Activated T-helper 1 cell treated with anti-CD3 and anti-CD28 coated beads, Interleukin-2, amount 50 U/mL, for 16 hours (primary cell): ENCODE results near the gene EGFL6.

Source experiments
- DNase-seq, 2 donors: peaks; one replicate each; pipeline ENCODE4 v3.0.0-alpha.2; 2020; ENCODE audit warnings: low read depth in 1 of 2, low spot score in 1 of 2

EGFL6 gene

DNA sequence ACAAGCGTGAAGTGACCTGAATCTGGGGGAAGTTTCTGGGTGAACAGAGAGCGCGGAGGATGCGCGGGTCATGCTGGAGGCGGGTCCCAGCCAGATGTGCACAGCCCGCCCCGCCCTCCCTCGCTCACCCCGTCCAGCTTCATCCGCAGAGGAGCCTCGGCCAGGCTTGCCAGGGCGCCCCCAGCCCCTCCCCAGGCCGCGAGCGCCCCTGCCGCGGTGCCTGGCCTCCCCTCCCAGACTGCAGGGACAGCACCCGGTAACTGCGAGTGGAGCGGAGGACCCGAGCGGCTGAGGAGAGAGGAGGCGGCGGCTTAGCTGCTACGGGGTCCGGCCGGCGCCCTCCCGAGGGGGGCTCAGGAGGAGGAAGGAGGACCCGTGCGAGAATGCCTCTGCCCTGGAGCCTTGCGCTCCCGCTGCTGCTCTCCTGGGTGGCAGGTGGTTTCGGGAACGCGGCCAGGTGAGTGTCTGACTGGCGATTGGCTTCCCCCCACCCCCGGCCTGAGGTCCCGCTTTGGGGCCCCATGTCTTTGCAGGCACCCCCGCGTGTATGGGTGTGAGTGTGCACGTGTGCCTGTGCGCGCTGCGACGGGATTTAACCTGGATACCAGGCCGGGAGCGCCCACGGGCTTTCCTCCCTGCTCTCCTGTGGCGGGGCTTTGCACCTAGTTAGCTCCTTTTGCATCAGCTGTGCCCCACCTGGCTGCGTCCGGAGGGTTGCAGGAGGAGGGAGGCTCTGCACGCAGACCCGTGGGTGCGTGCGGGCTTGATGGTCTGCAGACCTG, at the start of gene EGFL6:
TSS of gene EGFL6 (plus strand) at position 123 of the 782 bp plus-strand sequence. CDS start at position 384, 261 bp downstream.
- no peak for DNase-seq

DNA sequence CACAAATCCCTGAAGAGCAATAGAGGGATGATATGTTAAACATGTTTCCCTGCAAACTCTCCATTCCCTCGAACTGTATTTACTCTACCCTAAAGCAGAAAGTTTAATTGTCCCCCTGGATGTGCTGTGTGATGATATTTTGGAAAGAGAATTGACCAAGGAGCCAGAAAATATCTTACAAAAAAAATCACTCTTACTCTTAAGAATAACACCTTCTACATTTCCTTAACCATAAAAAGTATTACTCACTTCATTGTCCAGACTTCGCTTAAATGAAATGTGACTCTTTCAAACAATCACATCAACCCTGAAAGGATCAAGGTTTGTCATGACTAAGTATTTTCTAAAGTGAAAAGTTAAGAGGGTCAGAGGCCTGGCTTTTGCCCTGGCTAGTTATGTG, 49.0 kb upstream of the EGFL6 start:
- no peak for DNase-seq

DNA sequence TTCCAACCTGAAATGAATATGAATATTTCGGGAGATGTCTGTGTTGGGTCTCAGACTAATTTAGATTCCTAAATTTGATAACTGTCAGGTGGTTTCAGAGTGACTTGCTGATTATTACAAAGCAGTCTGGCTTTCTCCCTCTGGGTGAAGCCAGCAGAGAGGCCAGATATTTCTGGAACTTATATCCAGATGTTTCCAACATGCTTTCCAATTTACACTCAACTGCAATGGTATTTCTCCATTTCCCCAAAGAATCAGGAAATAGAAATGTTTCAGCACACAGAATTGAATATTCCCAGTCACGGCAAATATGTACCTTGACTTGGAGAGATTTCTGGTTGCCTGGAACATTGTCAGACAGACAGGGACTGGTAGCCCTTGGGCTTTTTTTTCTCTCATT, 48.5 kb upstream of the EGFL6 start:
- no peak for DNase-seq

- no peak for DNase-seq
Measured at GRCh38 chrX:13522811-13523210, 46.6 kb upstream of the EGFL6 start.

DNA sequence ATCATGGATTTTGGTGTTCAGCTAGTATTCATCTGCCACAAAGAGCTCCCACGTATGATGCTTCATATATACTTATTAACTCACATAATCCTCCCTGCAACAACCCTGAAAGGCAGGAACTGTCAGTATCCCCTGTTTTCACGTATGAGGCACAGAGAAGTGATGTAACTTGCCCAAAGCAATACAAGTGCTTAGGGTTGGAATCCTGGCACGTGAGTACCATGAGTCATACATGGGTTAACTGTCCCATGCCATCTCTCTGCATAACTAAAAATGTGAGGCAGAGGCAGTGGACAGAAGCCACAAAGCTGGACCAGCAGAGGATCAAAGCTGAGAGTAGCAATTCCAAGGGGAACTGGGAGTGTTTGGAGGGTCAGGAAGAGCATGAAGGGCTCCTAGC, 35.7 kb upstream of the EGFL6 start:
- DNase-seq, result no peak

DNA sequence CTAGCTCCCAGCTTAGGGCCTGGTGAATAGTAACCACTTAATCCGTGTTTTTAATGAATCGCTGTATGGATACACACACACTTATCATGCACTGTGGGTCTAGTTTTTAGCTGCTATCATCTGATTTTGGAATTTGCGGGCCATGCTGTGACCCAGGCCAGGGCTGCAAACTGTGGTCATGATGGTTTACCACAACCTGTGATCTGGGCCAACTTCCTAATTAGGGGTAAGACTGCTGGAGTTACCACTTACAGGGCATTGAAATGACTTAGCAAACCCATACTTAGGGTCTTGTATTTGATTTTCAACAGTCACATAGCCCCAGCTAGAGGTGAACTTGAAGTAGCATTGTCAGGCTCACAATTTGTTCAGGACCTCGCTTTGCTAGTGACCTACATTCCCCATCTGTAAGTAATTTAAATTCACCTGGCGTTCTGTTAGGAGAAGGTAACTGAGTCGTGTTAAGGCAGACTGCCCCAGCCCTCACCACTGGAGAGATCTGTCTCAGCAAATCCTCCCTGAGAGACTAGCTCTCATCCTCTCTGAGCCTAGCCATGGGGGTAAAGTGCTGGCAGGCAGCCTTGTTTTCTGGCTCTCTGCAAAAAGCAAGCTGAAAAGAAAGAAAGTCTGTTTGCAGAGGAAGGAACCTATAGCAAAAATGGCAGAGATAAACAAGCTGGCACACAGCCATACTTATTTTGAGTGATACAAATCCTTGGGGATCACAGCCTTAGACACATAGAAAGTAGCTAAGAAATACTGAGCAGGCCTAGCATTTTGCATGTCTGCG, 33.8 kb upstream of the EGFL6 start:
- no peak for DNase-seq

DNA sequence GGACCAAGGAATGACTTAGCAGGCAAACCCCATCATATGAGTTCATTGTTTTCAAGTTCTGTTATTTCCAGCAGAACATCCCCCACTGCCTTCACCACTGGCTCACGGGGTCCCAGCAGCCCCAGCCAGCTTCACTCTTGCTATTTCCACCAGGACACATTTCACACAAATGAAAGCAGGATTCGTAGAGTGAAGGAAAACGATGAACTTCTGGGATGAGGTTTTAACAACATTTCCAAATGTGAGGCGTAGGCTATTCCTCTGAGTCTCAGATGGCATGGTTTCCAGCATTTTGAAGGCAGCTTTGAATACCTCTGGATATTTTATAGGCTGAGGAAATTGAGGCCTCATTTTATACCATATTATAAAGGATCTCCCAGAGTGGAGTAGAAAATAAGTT, 32.9 kb upstream of the EGFL6 start:
- DNase-seq, result no peak

DNA sequence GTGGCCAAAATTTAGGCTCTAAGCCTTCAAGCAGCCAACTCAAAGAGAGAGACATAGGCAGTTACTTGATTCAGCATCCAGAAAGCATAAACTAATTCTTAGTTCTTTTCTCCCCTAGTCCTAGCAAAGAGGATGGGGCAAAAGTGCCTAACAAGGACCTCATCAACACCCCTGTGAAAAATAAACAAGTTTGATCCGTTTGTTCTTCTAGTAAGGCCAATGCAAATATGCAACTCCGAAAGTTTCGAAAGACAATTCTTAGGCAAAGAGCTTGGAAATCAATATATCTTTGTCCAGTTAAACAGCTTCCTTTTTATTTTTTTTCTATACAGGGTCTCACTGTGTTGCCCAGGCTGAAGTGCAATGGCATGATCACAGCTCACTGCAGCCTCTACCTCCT, 31.0 kb upstream of the EGFL6 start:
- no peak for DNase-seq

GRCh38 chrX:13540602-13541001, 28.8 kb upstream of the EGFL6 start:
- no peak for DNase-seq

DNA sequence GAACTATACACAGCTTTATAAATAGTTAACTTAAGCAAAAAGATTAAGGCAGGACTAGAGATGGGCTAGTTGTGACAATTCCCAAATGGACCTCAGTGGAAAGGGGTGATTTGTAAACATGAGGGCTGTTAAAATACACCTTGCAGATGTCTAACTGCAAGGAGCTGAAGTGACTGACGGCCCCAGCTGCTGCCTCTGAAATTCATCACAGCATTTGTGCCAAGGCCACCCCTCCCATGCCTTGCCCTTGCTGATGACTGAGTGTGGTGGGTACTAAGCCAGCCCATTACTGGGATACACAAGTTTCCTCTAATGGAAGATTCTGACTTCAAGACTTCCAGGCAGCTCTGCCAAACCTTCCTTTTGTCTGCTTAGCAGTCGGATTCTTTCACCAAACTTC, 23.7 kb upstream of the EGFL6 start:
- no peak for DNase-seq

DNA sequence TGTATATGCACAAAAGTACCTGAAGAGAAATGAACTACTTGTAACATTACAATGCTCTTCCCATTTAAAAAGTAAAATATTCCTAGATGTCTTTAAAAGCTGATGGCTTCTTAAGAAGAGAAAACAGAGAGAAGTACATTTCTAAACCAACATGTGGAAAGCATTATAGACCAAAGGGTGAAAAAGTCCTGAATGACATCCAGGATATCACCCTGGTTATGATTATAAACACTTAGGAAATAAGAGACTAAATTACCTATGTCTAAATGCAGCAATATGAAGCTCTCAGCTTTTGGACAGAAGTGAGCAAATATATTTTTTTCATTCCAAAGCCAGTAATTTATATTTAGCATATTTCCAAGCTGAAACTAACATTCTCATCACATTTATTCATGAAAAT, 21.7 kb upstream of the EGFL6 start:
- no peak for DNase-seq

DNA sequence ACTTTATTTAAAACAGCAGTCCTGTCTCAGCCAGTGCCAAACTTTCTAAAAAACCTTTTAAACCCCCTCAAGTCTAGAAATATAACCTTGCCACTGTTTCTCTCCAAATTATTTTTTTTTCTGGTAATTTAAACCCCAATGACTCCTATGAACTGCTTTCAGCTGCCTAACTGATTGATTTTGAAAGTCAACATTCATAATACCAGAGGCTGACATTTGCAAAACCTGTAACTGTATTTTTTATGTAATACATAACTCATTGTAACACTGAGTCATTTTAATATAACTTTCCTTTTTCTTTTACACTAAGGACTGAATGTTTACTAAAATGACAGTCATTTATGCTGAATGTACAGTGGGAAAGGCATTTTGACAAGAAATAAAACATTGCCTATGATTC, 19.1 kb upstream of the EGFL6 start:
- no peak for DNase-seq

DNA sequence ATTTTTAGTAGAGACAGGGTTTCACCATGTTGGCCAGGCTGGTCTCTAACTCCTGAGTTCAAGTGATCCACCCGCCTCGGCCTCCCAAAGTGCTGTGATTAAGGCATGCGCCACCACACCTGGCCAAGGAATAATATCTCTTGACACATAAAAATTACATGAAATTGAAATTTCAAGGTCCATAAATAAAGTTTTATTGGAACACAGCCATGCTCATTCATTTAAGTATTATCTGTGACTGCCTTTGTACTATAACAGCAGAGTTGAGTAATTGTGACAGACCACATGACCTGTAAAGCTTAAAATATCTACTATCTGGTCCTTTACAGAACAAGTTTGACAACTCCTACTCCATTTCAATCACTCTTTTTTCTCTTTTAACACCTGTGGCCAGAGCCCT, 17.8 kb upstream of the EGFL6 start:
- no peak for DNase-seq

GRCh38 chrX:13552892-13553291, 16.5 kb upstream of the EGFL6 start:
- no peak for DNase-seq

- no peak for DNase-seq
Measured at GRCh38 chrX:13565511-13565910, 3.9 kb upstream of the EGFL6 start.

GRCh38 chrX:13570261-13570605, 832 bp downstream of the EGFL6 start:
- no peak for DNase-seq

DNA sequence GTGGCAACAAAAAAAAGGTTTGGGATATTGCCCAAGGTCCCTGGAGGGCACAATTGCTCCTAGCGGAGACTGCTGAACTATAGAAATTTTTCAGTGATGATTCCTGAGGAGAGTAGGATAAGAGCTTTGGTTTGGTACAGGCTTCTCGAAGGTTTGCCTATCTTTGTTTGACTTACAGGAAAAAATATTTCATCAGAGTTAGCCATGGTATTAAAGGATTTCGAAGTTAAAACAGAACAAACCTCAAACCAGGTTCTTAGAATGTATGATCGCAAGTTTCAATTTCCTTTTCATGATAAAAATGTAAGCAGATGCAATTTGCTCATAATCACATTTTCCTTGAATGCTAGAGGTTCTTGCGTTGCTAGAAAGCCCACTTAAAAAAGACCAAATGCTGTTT, 1.7 kb downstream of the EGFL6 start:
- no peak for DNase-seq

DNA sequence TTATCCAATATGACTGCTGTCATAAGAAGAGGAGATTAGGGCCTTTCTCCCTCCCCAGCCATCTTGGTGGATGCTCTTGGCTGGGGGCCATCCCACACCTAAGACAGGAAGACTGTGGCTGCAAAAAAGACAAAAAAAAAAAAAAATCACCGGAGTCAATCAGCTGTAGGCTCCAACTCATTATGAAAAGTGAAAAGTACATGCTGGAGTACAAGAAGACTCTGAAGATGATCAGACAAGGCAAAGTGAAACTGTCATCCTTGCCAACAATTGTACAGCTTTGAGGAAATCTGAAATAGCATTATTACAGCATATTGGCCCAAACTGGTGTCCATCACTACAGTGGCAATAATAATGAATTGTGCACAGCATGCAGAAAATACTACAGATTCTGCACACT, 5.2 kb downstream of the EGFL6 start:
- no peak for DNase-seq

DNA sequence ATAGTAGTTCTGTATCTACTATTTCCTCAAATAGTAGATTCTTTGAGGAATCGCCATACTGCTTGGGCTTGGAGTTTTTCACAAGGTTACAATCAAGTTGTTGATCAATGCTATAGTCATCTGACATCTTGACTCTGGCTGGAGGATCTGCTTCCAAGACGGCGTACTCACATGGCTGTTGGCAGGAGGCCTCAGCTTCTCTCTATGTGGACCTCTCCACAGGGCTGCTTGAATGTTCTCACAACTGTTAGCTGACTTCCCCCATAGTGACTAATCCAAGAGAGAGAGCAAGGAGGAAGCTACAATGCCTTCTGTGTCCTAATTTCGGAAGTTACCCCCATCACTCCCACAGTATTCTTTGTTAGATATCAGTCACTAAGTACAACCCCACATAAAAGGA, 10.3 kb downstream of the EGFL6 start:
- no peak for DNase-seq

DNA sequence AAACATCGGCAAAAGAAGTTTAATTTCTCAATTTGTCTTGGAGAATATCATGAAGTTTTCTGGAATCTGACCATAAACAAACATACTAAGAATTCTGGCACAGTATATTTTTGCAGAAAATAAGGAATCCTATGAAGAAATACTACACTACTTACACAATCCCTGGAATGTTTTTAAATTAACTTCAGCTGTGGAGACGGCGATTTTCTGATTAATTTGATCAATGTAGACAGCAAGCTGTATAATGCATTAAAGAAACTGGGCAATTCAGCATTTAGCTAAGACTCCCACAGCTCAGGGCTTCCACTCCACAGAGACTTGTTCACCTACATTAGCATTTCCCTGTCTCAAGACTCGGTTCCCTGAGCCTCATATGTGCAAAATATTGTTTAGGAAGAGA, 12.2 kb downstream of the EGFL6 start:
- no peak for DNase-seq

DNA sequence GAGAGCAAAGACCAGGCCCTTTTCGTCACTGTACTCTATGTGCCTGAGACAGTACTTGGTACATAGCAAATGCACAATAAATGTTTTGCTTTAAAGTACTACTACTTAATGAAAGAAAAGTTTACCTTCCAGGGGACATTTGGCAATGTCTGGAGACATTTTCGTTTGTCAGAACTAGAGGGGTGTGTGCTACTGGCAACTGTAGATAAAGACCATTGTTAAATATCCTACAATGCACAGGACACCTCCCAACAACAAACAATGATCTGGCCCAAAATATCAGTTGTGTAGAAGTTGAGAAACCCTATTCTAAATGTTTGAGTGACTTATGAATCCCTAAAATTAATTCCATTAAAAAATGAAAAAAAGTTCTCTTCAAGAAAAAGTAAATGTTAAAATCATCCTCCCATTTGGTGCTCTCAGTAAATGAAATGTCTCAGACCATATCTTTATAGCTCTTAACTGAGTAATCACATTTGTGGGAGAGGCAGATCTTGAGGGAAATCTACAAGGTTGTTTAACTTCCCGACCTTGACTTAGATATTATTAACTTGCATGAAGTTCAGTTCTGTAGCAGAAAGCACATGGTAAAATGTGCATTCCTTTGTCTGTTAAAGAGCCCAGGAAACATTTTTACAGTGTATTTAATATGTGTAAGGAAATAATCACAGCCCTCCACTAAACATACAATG, 18.5 kb downstream of the EGFL6 start:
- DNase-seq, result no peak

GRCh38 chrX:13590207-13590606, 20.8 kb downstream of the EGFL6 start:
- DNase-seq, result no peak
